ENCODE measurements around the gene CGN. TPM values are rescaled to one million over a fixed set of nuclear protein-coding genes. Genes with fewer than 3 reads are reported as not detected.

The CGN gene
- total and polyA plus RNA-seq, 2 donors (not counting 3 experiments of a cell fraction or from before 2014, with no cell fraction given), result 0.32 to 0.73 TPM

GRCh38 chr1:151537112-151537511, 25.9 kb downstream of the CGN start:
- TF ChIP-seq GATA2 (IDR thresholded peaks at IDR 0.05; ENCODE audit: insufficient read depth, insufficient read length, low read depth, low read length) (no peak), FOS (IDR thresholded peaks at IDR 0.05; ENCODE audit: borderline replicate concordance, insufficient read depth, low read length) (no peak), JUN (IDR thresholded peaks at IDR 0.05; ENCODE audit: borderline replicate concordance, insufficient read depth, insufficient read length, low read depth) (no peak), POLR2AphosphoS5 (IDR thresholded peaks at IDR 0.05; ENCODE audit: insufficient read depth, low read depth, low read length) (no peak), POLR2A (IDR thresholded peaks at IDR 0.05; ENCODE audit: low read depth, low read length) (no peak), MYC (IDR thresholded peaks at IDR 0.05; ENCODE audit: low read depth, low read length) (no peak), EZH2 (IDR thresholded peaks at IDR 0.05; ENCODE audit: borderline replicate concordance, low read depth, low read length, severe bottlenecking) (no peak)
- TF ChIP-seq, protein P1, sequence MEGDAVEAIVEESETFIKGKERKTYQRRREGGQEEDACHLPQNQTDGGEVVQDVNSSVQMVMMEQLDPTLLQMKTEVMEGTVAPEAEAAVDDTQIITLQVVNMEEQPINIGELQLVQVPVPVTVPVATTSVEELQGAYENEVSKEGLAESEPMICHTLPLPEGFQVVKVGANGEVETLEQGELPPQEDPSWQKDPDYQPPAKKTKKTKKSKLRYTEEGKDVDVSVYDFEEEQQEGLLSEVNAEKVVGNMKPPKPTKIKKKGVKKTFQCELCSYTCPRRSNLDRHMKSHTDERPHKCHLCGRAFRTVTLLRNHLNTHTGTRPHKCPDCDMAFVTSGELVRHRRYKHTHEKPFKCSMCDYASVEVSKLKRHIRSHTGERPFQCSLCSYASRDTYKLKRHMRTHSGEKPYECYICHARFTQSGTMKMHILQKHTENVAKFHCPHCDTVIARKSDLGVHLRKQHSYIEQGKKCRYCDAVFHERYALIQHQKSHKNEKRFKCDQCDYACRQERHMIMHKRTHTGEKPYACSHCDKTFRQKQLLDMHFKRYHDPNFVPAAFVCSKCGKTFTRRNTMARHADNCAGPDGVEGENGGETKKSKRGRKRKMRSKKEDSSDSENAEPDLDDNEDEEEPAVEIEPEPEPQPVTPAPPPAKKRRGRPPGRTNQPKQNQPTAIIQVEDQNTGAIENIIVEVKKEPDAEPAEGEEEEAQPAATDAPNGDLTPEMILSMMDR (IDR thresholded peaks at IDR 0.05; ENCODE audit: extremely low read depth in 1 of 2, insufficient read depth in 1 of 2, low read depth in 1 of 2, low read length in 2 of 2), result no peak
- TF ChIP-seq, protein P2, sequence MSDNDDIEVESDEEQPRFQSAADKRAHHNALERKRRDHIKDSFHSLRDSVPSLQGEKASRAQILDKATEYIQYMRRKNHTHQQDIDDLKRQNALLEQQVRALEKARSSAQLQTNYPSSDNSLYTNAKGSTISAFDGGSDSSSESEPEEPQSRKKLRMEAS (IDR thresholded peaks at IDR 0.05; ENCODE audit: insufficient read depth, insufficient read length), result no peak
- dilution Hi-C loops (cut with MboI; ENCODE audit: extremely low pct_ligation_motif_present, low sequenced_read_pairs), result no loop called here
- POLR2A ChIA-PET, result no interaction called here
- H3K9ac ChIP-seq (replicated peaks; ENCODE audit: extremely low read depth, insufficient read depth, low read length), result no peak overlapping the region
- no peak for DNase-seq (ENCODE audit: low read depth, low spot score)
- H2AFZ ChIP-seq (ENCODE audit: low read depth, low read length), result no peak overlapping the region
- no peaks in the 10 kb centered on the region for H3K36me3 ChIP-seq (ENCODE audit: control insufficient read depth in 2 of 2, extremely low read depth in 1 of 2, insufficient read depth in 2 of 2, low read length in 2 of 2)
- CTCF ChIA-PET, result interaction anchor here (0.6 to 1.4 kb wide), 6 partner anchors 14 to 465 kb away, joined by 3 to 4 read pairs (median 3); no protein-coding TSS in a partner anchor
- H3K27me3 ChIP-seq (ENCODE audit: control insufficient read depth in 2 of 2, insufficient read depth in 2 of 2, low read length in 2 of 2), result no peaks in the 10 kb centered on the region
- H3K9me3 ChIP-seq (replicated peaks; ENCODE audit: control insufficient read depth, insufficient read depth, low read length), result no peaks in the 10 kb centered on the region
- H4K20me1 ChIP-seq (replicated peaks; ENCODE audit: control insufficient read depth, extremely low read depth, insufficient read depth, low read length), result no peaks in the 10 kb centered on the region
- no peak overlapping the region for H3K4me3 ChIP-seq (replicated peaks in 1 of 3; ENCODE audit: insufficient read depth in 1 of 3, low read depth in 1 of 3, low read length in 3 of 3)
- H3K27ac ChIP-seq (ENCODE audit: insufficient read depth, low read depth, low read length), result no peak overlapping the region
- BruUV-seq (replicated peaks), result no TSS peak
- peaks cover 11% of the 10 kb centered on the region for H3K4me1 ChIP-seq (ENCODE audit: control insufficient read depth, extremely low read depth, insufficient read depth, low read length)
- H3K4me2 ChIP-seq (ENCODE audit: insufficient read depth, low read length), result no peak overlapping the region
- H3K79me2 ChIP-seq (ENCODE audit: control insufficient read depth, insufficient read depth, low read length), result no peaks in the 10 kb centered on the region
- intact Hi-C loops (cut with micrococcal nuclease), result loop anchor here (10.0 kb wide), 1 partner anchor 478 kb away; no protein-coding TSS in a partner anchor
- FAIRE-seq, result no peak
- no peaks in the 10 kb centered on the region for H3K9me1 ChIP-seq (replicated peaks; ENCODE audit: control insufficient read depth, extremely low read depth, insufficient read depth, low read length)
